Measurements from ENCODE around the gene CD47. TPM values are rescaled to one million over a fixed set of nuclear protein-coding genes. Genes with fewer than 3 reads are reported as not detected.

The CD47 gene
- total and polyA plus RNA-seq, 10 of the 15 experiments (the other 5 are each of a cell fraction or from before 2014, with no cell fraction given): 22.9 to 175 (median 81.1) TPM

DNA sequence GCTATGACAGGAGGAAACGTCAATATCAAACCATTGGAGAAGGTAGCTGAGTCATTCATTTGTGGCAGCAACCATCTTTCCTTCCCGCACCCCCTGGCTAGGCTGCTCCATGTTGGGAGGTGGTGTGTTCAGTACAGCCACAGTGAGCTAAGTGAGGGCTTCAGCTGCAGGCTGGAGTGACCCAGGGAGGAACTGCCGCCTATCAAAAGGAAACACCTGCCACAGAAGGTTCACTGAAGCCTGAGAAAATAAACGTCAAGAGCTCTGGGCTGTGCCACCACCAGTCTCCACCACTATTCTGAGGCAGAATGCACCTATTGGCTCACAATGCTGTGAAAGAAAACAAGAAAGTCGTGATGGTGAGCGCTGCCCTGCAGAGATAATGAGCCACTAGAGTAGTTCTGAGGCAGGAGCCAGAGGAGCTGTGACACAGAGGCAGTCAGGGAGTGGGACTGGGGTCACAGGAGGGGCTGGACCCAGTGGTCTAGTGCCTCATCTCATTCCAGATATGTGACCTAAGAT lies 34.8 kb upstream of the CD47 start:
- Histone ChIP-seq H2AFZ (ENCODE audit: control insufficient read depth, low read depth, low read length) (no peak overlapping the region), H3K4me3 (peak overlapping the region; percentile 88), H4K20me1 (ENCODE audit: control insufficient read depth, insufficient read depth) (no peaks in the 10 kb centered on the region), H3K4me2 (ENCODE audit: control insufficient read depth, insufficient read depth) (peak overlapping the region; percentile 70), H3K27me3 (replicated peaks in 1 of 2; ENCODE audit: control insufficient read depth in 2 of 2, insufficient read depth in 2 of 2, low read length in 1 of 2) (no peaks in the 10 kb centered on the region), H3K4me1 (ENCODE audit: control insufficient read depth, insufficient read depth, low read length) (peaks cover 34% of the 10 kb centered on the region), H3K27ac (ENCODE audit: control insufficient read depth, insufficient read depth) (peak overlapping the region; percentile 100), H3K9ac (ENCODE audit: control insufficient read depth, insufficient read depth, low read length) (peak overlapping the region; percentile 96), H3K36me3 (ENCODE audit: control insufficient read depth in 2 of 2, insufficient read depth in 2 of 2, low read length in 1 of 2) (no peaks in the 10 kb centered on the region; a peak in 1 of 4 replicates), H3K9me3 (replicated peaks; ENCODE audit: control insufficient read depth, insufficient read depth, low read length) (no peaks in the 10 kb centered on the region; the same call in 2 of the 3 replicates), H3K79me2 (ENCODE audit: control insufficient read depth, insufficient read depth, low read length) (peaks cover 56% of the 10 kb centered on the region)
- no TSS peak for BruUV-seq (replicated peaks)
- ATAC-seq (peak; percentile 75), DNase-seq (ENCODE audit: low read depth, low spot score) (peak; percentile 83), FAIRE-seq (peak; percentile 75)
- ChIA-PET POLR2A (interaction anchor here (1.0 to 4.8 kb wide), 4 partner anchors 8 to 37 kb away, joined by 3 to 25 read pairs (median 5); no protein-coding TSS in a partner anchor), CTCF (interaction anchor here (0.9 to 3.3 kb wide), 6 partner anchors 32 to 704 kb away, joined by 3 to 12 read pairs (median 4); no protein-coding TSS in a partner anchor), RAD21 (ENCODE audit: unreplicated experiment) (interaction anchor here (0.7 to 5.7 kb wide), 10 partner anchors 9 to 493 kb away, joined by 3 to 36 read pairs (median 4); no protein-coding TSS in a partner anchor), SMC1A (ENCODE audit: uncharacterized antibody, unreplicated experiment) (interaction anchor here (0.7 to 4.7 kb wide), 13 partner anchors 9 to 493 kb away, joined by 3 to 34 read pairs (median 5); no protein-coding TSS in a partner anchor)
- in situ Hi-C loops (cut with MboI): no loop called here
- intact Hi-C loops (cut with micrococcal nuclease; ENCODE audit: unreplicated experiment): loop anchor here (1.0 to 10.0 kb wide), 3 partner anchors 97 to 271 kb away; partner anchors contain the start of gene IFT57
- 0% methylated on average over 6 of the region's 6 CpGs for WGBS (ENCODE audit: insufficient coverage, insufficient replicate concordance, low lambda C conversion rate, missing lambda C conversion rate)
- TF ChIP-seq HSF1 (IDR thresholded peaks at IDR 0.05; ENCODE audit: low read depth, low read length): no peak
- TF ChIP-seq CBX5 (IDR thresholded peaks at IDR 0.05; ENCODE audit: low read depth): no peak
- no peak for TF ChIP-seq SREBF1 (IDR thresholded peaks at IDR 0.05; ENCODE audit: low read length)
- no peak for TF ChIP-seq STAT1 (conservative IDR thresholded peaks at IDR 0.05)
- TF ChIP-seq ZBED1 (IDR thresholded peaks at IDR 0.05; ENCODE audit: borderline replicate concordance): peak; percentile 26; the same call in 1 of the 2 replicates
- peak; percentile 53; the same call in 1 of the 2 replicates for TF ChIP-seq MXI1 (IDR thresholded peaks at IDR 0.05; ENCODE audit: low read depth, low read length)
- no peak for TF ChIP-seq ZNF274 (IDR thresholded peaks at IDR 0.05; ENCODE audit: insufficient read depth, insufficient read length)
- peak; percentile 47; the same call in 1 of the 2 replicates for TF ChIP-seq ZNF687 (IDR thresholded peaks at IDR 0.05)
- TF ChIP-seq SIN3A (IDR thresholded peaks at IDR 0.05; ENCODE audit: low read depth, low read length): 0 out of 2 replicates have a peak, but pooled peaks have one; percentile 58
- TF ChIP-seq HCFC1 (IDR thresholded peaks at IDR 0.05; ENCODE audit: low read length): no peak
- TF ChIP-seq ATF3 (IDR thresholded peaks at IDR 0.05; ENCODE audit: borderline replicate concordance, extremely low read depth, low read depth, low read length): no peak
- no peak for TF ChIP-seq BCL3 (IDR thresholded peaks at IDR 0.05; ENCODE audit: borderline replicate concordance, insufficient read depth, low read depth, low read length, poor library complexity, severe bottlenecking)
- TF ChIP-seq POLR2A (IDR thresholded peaks at IDR 0.05; ENCODE audit: low read depth, low read length): peak; percentile 99
- peak; percentile 95 for TF ChIP-seq TCF3 (IDR thresholded peaks at IDR 0.05; ENCODE audit: borderline replicate concordance, insufficient read depth, low read depth, low read length)
- peak; percentile 1 for TF ChIP-seq SMAD1 (IDR thresholded peaks at IDR 0.05; ENCODE audit: low read depth, partially characterized antibody)
- peak; percentile 17; the same call in 1 of the 2 replicates for TF ChIP-seq NBN (IDR thresholded peaks at IDR 0.05)
- TF ChIP-seq IRF4 (IDR thresholded peaks at IDR 0.05; ENCODE audit: low read depth, low read length): 0 out of 2 replicates have a peak, but pooled peaks have one; percentile 7
- peak; percentile 70 for TF ChIP-seq PML (IDR thresholded peaks at IDR 0.05; ENCODE audit: low read length)
